Gastroesophageal sphincter (tissue), 4 donors: ENCODE data around the gene PDCD1. TPM values are rescaled to one million over a fixed set of nuclear protein-coding genes. Genes with fewer than 3 reads are reported as not detected.

Experiments
- ATAC-seq: fragments of 150-250 bp; one replicate; pipeline ENCODE4 v1.9.1; 2016; ENCODE audit warnings: mild to moderate bottlenecking, moderate library complexity
- H3K27ac ChIP-seq, 4 donors: fragments of 200-600 bp; sonication (generic) in 3 of 4; 1 replicate in 3 of 4; 2 replicates in 1 of 4; pipeline ENCODE4 v1.5.1; 2016 to 2019
- H3K27me3 ChIP-seq: fragments of 200-600 bp; sonication (generic); one replicate; pipeline ENCODE4 v1.5.1; 2019
- H3K36me3 ChIP-seq, 2 donors: fragments of 200-600 bp; sonication (generic); one replicate each; pipeline ENCODE4 v1.5.1; 2019; ENCODE audit warnings: control low read depth in 1 of 2
- H3K4me1 ChIP-seq, 3 donors: fragments of 200-600 bp; sonication (generic); 1 replicate in 2 of 3; 2 replicates in 1 of 3; pipeline ENCODE4 v1.5.1; 2016 to 2019; ENCODE audit warnings: control low read depth in 2 of 3
- H3K4me3 ChIP-seq, 2 donors: fragments of 200-600 bp; sonication (generic); one replicate each; pipeline ENCODE4 v1.5.1; 2019; ENCODE audit warnings: mild to moderate bottlenecking in 1 of 2, moderate library complexity in 1 of 2
- H3K9me3 ChIP-seq, 3 donors: fragments of 200-600 bp; sonication (generic); one replicate each; pipeline ENCODE4 v1.5.1; 2017 to 2019; ENCODE audit warnings: control low read depth in 2 of 3
- EP300 ChIP-seq: sonication (generic); formaldehyde crosslinking; IDR thresholded peaks from one replicate; pipeline ENCODE4 v1.6.1; 2017; ENCODE audit warnings: antibody characterized with exemption, mild to moderate bottlenecking
- POLR2A ChIP-seq, 2 donors: fragments of 450-650 bp; IDR thresholded peaks; one replicate each; pipeline ENCODE4 v1.6.1; 2017; ENCODE audit warnings: antibody characterized with exemption in 2 of 2, mild to moderate bottlenecking in 2 of 2, moderate library complexity in 1 of 2
- POLR2AphosphoS5 ChIP-seq: sonication (generic); formaldehyde crosslinking; IDR thresholded peaks from one replicate; pipeline ENCODE4 v1.6.1; 2017; ENCODE audit warnings: antibody characterized with exemption
- WGBS, 2 donors: methylation state at CpG; one replicate each; pipeline ENCODE4 v1.1.5; 2018; ENCODE audit warnings: low coverage in 1 of 2; 5-methylcytosine and 5-hydroxymethylcytosine counted together
- total RNA-seq, 4 donors: library from RNA; depleted of rRNA; stranded (reverse); fragments of >200 nt; gene quantifications; one replicate each; pipeline ENCODE4 v1.1.0, GENCODE V29; 2016
- TF ChIP-seq, protein P1 (sequence below), 4 experiments: fragments of 200-600 bp in 2 of 4; fragments of 450-650 bp in 2 of 4; sonication (generic) in 1 of 4; IDR thresholded peaks; one replicate each; pipeline ENCODE4 v1.5.1; 2017 to 2019; ENCODE audit warnings: antibody characterized with exemption in 4 of 4, mild to moderate bottlenecking in 2 of 4, moderate library complexity in 2 of 4

The PDCD1 gene
- total RNA-seq, 4 donors from 2014 or later, result 0.19 to 0.54 TPM; not detected in 2

DNA sequence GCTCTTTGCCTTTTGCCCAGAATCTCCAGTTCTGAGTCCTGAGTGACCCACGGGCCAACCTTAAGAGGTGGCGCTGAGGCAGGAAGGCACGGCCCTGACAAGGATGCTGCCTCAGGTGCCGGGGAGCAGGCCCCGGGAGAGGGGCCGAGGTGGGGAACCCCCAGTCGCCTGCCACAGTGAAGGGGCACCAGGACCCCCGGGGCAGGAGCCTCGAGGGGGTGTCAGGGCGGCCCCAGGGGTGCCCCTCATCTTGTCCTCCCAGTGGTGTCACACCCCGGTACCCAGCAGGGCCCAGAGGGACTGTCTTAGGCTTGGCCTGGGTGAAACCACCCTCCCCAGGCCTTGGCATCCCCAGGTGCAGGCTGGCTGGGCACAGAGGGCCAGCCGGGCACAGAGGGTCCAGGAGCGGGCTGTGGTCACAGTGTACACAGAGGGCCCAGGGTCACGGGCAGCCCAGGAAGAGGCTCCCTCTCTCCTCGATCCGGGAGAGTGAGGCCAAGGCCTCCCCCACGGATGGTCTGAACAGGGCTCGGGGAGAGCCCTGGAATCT is 1.0 kb downstream of the PDCD1 start:
- H3K27me3 ChIP-seq, result peaks cover 22% of the 10 kb centered on the region
- H3K9me3 ChIP-seq, result no peaks in the 10 kb centered on the region
- peaks cover 0 to 32% (median 19%) of the 10 kb centered on the region in 3 donors for H3K4me1 ChIP-seq
- H3K27ac ChIP-seq, result peak overlapping the region in 1 of 4 donors; percentile 85
- peak overlapping the region in 1 of 2 donors; percentile 41 for H3K4me3 ChIP-seq
- ATAC-seq, result no peak
- TF ChIP-seq POLR2A (IDR thresholded peaks at IDR 0.05), result no peak
- no peak for TF ChIP-seq POLR2AphosphoS5
- TF ChIP-seq, protein P1, sequence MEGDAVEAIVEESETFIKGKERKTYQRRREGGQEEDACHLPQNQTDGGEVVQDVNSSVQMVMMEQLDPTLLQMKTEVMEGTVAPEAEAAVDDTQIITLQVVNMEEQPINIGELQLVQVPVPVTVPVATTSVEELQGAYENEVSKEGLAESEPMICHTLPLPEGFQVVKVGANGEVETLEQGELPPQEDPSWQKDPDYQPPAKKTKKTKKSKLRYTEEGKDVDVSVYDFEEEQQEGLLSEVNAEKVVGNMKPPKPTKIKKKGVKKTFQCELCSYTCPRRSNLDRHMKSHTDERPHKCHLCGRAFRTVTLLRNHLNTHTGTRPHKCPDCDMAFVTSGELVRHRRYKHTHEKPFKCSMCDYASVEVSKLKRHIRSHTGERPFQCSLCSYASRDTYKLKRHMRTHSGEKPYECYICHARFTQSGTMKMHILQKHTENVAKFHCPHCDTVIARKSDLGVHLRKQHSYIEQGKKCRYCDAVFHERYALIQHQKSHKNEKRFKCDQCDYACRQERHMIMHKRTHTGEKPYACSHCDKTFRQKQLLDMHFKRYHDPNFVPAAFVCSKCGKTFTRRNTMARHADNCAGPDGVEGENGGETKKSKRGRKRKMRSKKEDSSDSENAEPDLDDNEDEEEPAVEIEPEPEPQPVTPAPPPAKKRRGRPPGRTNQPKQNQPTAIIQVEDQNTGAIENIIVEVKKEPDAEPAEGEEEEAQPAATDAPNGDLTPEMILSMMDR (IDR thresholded peaks at IDR 0.05), result no peak
- no peak for TF ChIP-seq EP300
- H3K36me3 ChIP-seq, result no peaks in the 10 kb centered on the region
- 100% methylated on average over 1 of the region's 18 CpGs; no CpG with 5 or more reads in 1 of the 2 donors for WGBS, 2 donors

DNA sequence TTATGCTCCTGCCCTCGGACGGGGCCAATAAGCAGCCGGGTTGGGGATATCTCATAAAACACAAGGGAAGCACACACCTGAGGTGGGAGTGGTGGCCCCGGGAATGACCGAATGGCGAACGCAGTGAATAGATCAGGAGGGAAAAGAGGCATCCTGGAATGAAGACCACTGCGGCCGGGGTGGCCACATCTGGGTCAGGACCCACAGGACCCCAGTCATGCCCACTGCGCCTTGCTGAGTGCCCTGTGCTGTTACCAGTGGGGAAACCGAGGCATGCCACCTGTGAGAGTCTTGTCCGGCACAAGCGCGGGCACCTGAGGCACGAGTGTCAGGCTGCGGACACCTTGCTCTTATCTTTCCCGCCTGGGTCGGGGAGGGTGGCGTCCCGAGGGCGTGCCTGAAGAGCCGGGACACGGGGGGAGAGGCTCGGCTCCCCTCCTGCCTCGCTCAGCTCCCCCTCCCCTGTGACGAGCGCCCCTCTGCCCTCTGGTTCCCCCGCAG is 1.6 kb downstream of the PDCD1 start:
- peaks cover 0 to 32% (median 19%) of the 10 kb centered on the region in 3 donors for H3K4me1 ChIP-seq
- H3K9me3 ChIP-seq, result no peaks in the 10 kb centered on the region
- no peak for ATAC-seq
- H3K36me3 ChIP-seq, result no peaks in the 10 kb centered on the region
- no peak overlapping the region for H3K27ac ChIP-seq
- H3K27me3 ChIP-seq, result peaks cover 20% of the 10 kb centered on the region
- 84 to 93% methylated on average over 5 to 16 of the region's 28 CpGs for WGBS, 2 donors
- TF ChIP-seq POLR2AphosphoS5, result no peak
- TF ChIP-seq, protein P1 (IDR thresholded peaks at IDR 0.05), result no peak
- no peak for TF ChIP-seq EP300
- TF ChIP-seq POLR2A (IDR thresholded peaks at IDR 0.05), result no peak
- no peak overlapping the region for H3K4me3 ChIP-seq

DNA sequence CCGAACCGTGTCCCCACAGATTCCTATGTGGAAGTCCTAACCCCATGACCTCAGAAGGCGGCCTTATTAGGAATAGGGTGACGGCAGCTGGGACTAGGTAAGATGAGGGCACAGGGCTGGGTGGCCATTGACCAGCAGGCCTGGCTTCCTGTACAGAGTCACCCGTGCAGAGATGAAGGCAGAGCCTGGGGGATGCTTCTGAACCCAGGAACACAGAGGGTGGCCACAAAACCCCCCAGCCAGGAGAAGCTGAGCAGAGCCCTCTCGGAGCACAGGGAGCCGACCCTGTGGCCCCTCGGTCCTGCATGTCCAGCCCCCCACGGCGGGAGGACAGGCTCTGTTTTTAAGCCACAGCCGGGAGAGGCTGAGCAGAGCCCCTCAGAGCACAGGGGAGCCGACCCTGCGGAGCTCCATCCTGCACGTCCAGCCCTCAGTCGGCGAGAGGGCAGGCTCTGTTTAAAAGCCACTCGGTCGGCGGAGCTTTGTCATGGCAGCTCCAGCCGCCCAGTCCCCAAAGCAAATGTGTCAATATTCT is 2.7 kb downstream of the PDCD1 start:
- Histone ChIP-seq H3K27me3 (peaks cover 14% of the 10 kb centered on the region), H3K27ac (no peak overlapping the region), H3K9me3 (no peaks in the 10 kb centered on the region), H3K4me1 (peaks cover 0 to 32% (median 19%) of the 10 kb centered on the region in 3 donors), H3K36me3 (no peaks in the 10 kb centered on the region), H3K4me3 (no peak overlapping the region)
- ATAC-seq, result no peak
- TF ChIP-seq POLR2AphosphoS5 (no peak), EP300 (no peak)
- 80 to 100% methylated on average over 1 to 10 of the region's 20 CpGs for WGBS, 2 donors

DNA sequence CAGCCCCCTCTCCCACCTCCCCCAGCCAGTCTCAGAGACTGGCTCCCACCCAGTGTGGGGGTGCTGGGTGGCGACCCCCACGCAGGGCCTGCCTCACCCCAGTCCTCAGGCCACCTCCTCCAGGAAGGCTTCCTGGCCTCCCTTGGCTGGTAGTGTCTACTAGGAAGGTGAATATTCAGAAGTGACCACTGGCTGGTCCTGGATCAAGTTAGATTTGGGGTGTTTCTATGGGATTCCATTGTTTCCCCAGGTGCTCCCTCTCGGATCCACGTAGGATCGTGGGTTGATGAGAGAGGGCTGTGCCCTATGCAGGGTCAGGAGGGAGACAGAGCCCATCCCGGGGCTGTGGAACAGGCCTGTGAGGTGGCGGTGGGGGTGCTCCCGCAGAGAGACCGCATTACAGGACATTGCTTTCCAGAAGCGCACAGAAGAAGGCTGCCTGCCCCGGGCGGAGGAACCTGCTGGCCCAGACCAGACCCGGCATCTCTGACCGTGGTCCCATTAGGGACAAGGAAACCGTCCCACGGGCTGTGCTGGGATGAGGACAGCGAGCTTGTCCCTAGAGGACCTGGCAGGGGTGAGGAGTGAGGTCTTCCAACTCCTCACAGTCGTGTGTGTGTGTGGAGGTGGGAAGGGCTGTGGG is 3.3 kb downstream of the PDCD1 start:
- peaks cover 14% of the 10 kb centered on the region for H3K27me3 ChIP-seq
- ATAC-seq, result no peak
- H3K9me3 ChIP-seq, result no peaks in the 10 kb centered on the region
- no peaks in the 10 kb centered on the region for H3K36me3 ChIP-seq
- no peak overlapping the region for H3K27ac ChIP-seq
- H3K4me1 ChIP-seq, result peaks cover 0 to 27% (median 18%) of the 10 kb centered on the region in 3 donors
- 80% methylated on average over 2 of the region's 18 CpGs; no CpG with 5 or more reads in 1 of the 2 donors for WGBS, 2 donors
- TF ChIP-seq EP300, result no peak
- TF ChIP-seq, protein P1 (IDR thresholded peaks at IDR 0.05), result no peak
- no peak for TF ChIP-seq POLR2AphosphoS5
- no peak for TF ChIP-seq POLR2A (IDR thresholded peaks at IDR 0.05)
- H3K4me3 ChIP-seq, result no peak overlapping the region

DNA sequence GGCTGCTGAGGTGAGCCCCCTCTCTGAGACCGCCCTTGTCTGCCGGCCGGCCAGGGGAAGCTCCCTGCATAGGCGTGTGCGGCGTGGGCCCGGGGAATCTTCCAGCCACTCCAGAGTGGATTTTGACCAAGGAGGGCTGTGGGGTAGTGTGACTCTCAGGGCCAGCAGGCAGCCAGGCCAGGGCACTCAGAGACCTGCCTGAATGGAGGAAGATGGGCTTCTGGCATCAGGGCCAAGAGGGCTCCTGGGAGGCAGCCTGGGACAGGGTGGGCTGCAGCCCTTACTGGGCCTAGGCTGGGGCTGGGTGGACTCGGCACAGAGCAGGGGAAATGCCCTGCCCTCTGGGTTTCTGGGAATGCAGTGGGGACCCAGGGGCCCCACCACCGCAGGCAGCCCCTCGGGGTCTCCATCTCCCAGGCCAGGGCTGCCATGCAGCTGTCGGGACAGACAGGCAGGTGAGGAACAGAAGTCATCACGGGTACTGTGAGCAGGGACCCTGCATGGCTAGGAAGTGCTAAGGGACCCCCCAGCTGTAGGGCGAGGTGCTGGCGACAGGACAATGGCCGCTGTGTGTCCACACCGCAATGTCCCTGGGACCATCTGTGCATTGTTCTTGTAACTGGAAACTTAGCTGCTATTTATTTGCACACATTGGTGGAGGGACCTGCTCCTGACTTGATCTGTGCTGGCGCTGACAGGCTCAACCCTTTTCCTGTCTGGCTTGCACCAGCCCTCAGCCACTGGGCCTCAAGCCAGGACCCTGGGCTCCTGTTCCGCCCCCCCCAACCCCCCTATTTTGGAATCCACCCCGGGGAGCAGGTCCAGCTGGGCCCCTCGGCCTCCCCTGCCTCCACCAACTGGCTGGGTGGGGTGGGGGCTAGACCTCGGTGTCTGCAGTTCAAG is 4.1 kb downstream of the PDCD1 start:
- TF ChIP-seq POLR2A (IDR thresholded peaks at IDR 0.05) (no peak), EP300 (no peak), POLR2AphosphoS5 (no peak)
- TF ChIP-seq, protein P1 (IDR thresholded peaks at IDR 0.05), result no peak
- Histone ChIP-seq H3K36me3 (no peaks in the 10 kb centered on the region), H3K9me3 (no peaks in the 10 kb centered on the region), H3K4me3 (no peak overlapping the region), H3K4me1 (peaks cover 0 to 19% (median 12%) of the 10 kb centered on the region in 3 donors), H3K27me3 (peaks cover 13% of the 10 kb centered on the region), H3K27ac (no peak overlapping the region)
- no peak for ATAC-seq
- WGBS, 2 donors, result 73% methylated on average over 3 of the region's 21 CpGs; no CpG with 5 or more reads in 1 of the 2 donors
